GM21390 (cell line): ENCODE results near the gene RNF213.

Experiments used
- ATAC-seq: cut with Tn5 transposase; IDR thresholded peaks from one replicate; pipeline ENCODE4 v1.9.1; 2021; ENCODE audit not compliant: unreplicated experiment

RNF213 gene

DNA sequence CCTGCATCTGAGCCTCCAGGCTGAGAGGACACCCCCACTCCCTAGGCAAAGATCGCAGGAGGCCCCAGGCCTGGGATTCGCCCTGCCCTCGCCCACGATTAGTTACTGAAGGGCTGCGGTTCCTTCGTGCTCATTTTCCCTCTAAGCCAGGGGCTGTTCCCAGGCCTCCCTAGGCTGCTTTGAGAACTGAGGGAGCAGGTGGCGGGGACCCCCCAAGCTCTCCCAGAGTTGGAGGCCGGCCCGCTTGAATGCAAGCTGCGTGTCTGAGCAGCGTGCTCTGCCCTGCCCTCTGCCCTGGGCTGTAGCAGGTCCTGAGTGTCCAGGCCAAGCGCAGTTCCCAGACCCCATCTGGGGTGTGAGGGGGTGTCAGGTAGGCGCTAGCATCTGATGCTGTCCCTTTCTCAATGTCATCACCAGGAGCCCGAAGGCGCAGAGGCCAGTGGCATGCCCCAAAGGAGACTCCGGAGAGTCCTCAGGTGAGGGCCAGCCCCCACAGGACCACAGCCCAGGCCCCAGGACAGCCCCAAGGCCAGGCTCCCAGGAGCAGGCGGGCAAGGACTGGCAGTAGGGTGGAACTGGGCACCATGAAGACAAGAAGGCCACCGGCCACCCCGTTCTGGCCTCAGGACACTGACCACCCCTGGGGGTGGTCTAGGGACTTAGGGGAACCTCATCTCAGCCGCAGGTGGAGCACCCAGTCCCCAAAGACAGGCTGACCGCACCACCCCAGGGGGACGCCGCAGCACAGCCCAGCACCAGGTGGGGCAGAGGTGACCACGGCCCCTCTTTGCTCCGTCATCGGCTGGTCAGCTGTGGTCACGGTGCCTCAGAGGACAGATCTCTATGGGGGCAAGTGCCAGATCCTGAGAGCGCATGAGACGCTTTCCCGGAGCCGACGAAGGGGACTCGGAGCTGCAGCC, 169.0 kb downstream of the RNF213 start:
- ATAC-seq = no peak

DNA sequence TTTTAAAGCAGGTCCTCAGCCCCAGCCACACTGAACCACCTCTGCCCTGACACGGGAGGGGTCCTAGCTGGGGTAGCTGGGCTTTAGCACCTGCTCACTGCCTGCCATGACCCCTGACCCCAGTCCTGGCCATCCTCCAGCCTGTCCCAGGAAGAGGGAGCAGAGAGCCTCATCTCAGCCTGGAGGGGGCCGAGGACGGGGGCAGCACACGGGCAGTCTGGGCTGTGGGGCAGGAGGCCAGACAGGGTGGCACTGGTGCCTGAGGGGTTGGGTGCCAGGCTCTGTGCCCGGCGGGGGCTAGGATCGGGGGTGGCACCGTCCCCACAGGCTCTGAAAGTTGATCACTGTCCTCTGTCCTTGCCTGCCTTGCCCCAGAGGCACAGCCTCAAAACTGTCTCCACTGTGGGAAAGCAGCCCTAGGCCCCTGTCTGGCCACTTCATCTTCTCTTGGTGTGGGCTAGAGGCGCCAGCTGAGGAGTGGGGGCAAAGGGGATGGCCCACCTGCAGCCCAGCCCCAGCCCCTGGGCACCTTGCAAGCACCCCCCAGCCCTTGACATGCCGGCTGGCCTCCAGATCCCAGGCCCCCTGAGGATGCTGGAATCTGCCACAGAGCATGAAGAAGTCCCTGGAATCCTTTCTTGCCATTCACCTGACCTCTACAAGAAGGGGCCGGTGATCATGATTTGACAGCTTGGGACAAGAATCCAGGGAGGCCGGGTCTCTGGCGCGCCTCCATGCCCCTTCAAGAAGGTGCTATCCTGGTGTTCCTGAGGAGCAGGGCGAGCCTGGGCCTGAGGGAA, 170.0 kb downstream of the RNF213 start:
- no peak for ATAC-seq

DNA sequence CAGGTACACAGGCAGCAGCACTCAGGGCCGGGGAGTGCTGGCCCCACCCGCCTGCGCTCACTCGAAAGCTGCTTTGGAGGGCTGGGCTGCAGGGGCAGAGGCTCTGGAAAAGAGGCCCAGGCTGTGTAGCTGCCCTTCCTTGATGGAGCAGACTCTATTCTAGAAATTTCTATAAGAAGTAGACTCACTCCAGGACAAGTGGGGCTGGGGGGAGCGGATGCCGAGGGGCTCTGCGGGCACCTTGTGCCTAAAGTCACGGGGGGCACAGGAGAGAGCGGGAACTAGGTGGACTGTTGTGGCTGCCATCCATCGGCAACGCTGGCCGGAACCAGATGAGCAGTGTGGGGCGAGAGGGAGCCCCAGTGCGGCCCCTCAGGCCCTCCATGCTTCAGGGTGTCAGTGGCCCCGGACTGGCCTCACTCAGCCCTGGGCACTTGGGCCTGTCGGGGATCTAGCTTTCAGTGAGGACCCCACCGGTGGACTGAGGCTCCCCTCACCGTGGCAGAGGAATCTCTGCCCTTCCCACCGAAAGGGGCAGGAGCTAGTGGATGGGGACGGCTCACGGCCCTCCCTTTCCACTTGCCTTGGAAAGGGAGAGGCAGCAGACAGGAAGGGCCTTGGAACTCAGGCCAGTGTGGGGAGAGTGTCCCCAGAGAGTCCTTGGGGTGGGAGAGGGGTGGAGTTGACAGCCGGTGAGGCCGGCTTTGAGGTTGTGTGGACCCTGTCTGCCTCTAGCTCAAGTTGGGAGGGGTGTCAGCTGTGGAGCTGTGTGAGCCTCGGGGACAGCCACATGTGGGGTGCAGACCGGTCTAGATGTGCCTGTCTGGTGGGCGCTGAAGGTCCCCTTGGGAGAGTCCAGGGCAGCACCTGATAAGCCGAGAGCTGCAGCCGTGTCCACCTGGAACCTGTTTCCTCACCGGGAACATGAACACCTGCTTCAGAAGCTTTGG, 170.9 kb downstream of the RNF213 start:
- ATAC-seq = no peak

DNA sequence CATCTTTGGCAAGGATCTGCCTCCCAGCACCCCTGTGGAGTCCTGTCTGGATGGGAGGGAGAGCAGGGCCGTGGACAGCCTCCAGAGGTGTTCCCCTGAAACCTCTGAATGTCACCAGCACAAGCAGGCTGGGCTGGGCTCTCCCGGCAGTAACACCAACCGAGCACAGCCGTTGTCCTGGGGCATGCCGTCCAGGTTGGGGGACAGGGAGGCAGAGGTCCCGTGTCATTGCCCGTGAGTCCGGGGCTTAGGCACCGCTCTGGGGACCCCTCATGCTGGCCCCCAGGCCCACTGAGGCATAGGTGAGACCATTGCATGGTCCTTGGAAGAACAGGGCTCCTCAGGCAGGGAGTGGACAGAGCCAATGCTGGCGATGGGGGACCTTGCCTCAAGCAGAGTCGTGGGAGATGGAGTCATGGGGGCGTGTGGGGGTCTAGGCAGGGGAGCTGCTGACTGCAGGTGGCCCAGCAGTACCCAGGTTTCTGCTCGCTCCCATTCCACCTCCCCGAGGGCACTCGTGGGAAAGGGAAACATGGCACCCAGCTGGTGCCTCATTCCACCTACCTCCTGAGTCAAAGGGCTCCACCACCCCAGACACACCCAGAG, 171.8 kb downstream of the RNF213 start:
- ATAC-seq = no peak

DNA sequence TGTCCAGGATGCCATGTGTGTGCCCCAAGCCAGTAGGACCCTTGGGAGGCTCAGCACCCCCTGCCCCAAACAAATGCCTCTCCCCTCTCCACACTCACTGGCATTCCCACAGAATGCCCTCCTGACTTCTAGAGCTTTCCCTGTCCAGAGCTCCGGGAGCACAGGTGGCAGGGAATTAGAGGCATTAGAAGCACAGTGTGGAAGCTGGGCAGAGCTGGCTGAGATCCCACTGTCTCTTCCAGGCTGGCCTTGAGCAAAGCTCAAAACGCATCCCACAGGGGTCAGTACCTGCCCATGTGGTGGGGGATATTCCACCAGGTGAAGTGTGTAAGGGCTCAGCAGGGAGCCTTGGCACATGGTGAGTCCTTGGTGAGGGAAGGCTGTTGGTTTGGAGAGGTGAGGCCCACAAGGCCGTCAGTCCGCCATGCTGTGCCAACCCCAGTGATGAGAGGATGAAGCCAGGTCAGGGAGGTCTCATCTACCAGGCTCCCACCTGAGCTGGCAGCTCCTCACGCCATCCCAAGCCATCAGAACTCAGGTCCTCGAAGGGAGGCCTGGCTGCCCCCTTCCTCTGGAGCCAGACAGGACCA, 172.4 kb downstream of the RNF213 start:
- ATAC-seq = no peak

DNA sequence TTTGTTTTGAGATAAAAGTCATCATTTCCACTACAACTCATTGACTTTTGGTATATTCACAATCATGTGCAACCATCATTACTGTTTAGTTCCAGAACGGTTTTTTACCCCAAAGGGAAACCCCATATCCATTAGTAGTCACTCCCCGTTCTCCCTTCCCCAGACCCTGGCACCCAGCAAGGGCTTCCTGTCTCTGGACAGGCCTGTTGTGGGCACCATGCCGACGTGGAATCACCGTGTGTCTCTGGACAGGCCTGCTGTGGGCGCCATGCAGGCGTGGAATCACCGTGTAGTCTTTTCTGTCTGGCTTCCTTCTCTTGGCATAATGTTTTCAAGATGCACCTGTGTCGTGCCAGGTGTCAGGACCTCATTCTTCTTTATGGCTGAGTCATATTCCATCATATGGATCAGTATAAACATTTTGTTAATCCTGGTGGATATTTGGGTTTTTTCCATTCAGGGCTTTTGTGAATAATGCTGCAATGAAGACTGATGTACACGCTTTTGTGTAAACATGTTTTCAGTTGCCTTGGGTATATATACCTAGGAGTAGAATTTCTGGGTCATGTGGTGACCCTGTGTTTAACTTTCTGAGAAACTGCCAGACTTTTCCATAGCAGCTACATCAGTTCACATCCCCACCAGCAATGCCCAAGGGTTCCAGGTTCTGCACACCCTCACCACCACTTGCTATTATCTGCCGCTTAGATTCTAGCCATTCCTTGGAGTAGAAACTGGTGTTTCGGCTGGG, 173.4 kb downstream of the RNF213 start:
- ATAC-seq = no peak

DNA sequence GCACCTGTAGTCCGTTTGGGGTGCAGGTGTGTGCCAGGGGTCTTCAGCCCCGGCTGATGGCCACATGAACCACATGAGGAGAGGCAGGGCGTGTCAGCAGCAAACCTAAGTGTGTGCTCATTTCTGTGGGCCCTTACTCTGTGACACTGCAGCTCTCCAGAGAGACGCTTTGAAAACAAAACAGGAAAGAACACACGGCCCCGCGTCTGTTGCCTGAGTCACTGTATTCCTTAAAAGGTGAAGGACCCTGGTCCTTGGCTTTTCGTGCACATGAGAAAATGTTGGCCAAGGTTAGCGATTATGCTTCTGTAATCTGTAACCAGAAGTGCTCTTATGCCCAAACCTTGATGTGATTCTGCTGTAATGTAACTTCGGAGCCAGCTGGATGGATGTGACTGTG, 176.9 kb downstream of the RNF213 start:
- no peak for ATAC-seq

DNA sequence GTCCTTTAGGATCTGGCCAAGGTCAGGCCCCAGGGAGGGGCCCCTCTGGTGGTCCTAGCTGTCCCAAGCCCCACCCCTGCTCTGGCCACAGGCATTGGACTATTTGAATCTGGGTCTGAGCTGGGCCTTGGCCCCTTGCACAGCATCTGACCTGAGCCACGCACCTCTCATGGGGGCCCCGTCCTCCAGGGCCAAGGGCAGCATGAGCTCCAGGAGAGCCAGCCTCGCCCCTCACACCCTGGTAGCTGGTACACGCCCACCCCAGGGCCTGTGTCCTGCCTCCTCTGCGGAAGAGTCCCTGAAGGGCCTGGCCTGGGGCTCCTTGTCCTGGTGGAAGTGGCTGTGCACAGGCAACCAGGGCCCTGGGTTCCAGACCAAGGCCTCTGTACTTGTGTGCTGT, 178.2 kb downstream of the RNF213 start:
- ATAC-seq = no peak

DNA sequence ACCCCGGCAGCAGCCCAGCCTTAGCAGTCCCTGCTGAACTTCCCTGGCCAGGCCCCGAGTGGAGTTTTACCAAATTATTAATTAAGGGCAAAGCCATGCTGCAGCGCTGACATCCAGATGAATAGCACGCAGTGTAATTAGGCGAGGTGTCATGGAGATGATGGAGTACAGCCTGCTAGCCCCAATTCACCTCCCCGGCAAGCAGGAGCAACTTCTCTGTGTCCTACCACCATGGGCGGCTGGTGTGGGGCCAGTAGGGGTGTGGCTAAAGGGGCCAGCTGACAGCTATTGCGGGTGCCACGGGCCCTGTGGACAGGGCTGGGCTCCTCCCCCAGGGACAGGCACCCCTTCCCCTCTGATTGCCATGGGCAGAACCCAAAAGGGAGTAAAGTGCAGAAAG, 178.8 kb downstream of the RNF213 start:
- ATAC-seq = no peak

DNA sequence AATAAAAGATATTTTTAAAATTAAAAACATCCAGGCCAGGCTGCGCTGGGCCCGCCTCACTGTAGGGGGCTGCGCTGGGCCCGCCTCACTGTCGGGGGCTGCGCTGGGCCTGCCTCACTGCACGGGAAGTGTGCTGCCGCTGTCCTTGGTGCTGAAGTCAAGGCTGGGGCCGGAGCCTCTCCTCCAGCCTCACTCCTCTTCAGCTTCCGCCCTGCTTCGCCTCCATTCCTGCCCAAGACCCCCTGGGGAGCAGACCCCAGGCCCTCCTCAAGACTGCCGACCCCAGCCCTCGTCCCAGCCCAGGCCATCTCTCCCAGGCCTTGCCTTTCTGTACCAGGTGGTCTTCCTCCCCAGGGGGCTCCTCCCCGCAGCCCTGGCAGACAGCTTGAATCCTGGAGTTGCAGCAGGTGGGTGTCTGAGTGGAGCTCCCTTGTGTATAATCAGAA, 180.5 kb downstream of the RNF213 start:
- ATAC-seq = no peak

DNA sequence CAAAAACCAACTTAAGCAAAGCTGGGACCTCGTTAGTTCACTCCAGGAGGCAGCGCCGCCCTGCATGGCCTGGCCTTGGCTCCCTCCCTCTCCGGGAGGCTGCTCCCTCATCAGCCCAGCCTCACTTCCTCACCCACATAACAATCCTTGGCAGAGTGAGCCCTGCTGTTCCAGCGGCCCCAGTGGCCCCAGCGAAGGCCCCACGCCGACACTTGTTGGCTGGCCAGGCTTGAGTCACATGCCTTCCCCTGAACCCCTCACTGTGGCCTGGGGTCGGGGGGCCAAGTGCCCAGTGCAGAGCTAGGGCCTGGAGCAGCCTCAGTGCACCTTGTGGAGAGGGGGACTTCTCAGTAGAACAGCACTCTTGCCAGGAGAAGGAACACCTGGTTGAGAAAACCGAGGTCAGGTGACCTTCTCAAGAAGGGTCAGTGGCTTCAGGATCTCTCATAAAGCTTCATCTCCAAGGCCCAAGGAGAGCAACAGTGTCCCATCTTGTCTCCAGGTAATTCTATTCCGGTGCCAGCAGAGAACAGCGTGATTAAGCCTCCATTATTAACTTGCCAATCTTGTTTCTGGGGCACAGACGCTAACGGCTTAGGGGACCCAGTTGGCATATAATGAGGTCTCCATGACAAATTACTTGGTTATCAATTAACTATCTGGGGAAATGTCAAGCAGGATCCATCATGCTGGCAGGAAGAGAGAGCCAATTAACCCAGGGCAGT, 181.1 kb downstream of the RNF213 start:
- ATAC-seq = no peak

DNA sequence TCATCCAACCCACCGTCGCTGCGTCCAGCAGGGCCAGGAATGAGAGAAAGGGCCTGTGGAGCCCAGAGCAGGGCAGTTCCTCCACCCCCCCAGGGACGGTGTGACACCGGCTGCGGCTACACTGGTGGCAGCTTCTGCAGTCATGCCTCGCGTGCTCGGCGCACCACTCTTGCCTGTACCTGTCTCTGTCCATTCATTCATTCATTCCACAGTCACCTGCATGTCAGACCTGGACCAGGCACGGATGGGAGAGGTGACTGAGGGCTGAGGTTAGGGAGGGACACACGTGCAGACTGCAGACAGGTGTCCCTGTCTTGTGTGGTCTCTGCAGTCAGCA, 181.6 kb downstream of the RNF213 start:
- no peak for ATAC-seq

DNA sequence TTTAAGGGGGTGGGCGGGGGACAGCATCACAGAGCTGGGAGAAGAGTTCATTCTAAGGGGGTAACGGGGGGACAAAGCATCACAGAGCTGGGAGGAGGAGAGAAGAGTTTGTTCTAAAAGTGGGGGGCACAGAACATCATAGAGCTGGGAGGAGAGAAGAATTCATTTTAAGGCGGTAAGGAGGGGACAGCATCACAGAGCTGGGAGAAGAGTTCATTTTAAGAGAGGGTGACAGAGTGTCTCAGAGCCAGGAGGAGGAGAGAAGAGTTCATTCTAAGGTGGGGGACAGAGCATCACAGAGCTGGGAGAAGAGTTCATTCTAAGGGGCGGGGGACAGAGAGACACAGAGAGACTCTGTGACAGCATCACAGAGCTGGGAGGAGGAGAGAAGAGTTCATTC, 182.1 kb downstream of the RNF213 start:
- ATAC-seq = no peak

DNA sequence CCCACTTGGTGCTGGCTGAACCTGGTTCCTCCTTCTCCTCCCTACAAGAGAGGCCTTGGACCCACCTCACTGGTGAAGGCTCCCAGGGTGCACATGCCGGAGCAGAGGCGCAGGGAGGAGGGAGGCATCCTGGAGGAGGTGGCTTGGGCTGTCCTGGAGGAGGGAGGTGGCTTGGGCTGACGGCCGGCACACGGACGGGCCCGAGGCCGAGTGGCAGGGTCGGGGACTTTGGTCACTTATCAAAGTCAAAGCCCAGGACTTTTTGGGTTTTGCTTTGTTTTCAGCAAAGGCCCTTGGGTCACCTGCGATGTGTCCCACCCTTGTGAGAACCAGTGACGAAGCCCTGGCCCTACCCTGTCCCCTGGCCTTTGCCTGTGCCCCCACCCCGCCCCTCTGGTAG, 182.8 kb downstream of the RNF213 start:
- no peak for ATAC-seq

DNA sequence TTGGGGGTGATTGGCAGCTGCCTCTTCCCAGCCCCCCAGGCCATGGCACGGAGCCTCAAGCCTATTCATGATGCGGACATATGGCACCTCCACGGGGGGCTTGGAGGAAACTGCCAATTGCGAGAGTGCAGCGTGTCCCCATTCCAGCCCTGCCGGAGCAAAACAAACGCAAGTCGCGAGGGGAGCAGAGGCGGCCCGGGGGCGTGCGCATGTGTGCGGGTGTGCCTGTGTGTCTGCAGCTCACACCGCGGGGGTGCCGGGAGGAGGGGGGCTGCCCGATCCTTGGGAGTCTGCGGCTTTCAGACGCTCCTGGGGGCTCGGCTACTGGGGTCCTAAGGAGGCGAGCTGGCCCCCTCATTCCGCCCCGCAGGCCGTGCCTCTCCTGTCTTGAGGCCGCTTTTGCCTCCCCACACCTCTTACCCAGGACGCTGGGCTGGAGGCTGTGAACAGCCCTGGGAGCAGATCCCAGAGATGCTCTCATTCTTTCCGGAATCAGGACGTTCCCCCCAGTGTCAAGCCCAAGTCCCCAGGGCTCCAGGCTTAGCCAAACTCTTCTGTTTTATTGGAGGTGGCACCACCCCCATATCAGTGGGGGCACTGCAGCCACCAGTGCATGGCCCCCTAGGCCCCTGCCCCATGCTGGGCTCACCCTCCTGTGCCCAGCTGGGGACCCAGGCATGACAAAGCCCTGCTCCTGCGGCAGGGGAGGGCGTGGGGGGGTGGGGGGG, 183.4 kb downstream of the RNF213 start:
- ATAC-seq = no peak

DNA sequence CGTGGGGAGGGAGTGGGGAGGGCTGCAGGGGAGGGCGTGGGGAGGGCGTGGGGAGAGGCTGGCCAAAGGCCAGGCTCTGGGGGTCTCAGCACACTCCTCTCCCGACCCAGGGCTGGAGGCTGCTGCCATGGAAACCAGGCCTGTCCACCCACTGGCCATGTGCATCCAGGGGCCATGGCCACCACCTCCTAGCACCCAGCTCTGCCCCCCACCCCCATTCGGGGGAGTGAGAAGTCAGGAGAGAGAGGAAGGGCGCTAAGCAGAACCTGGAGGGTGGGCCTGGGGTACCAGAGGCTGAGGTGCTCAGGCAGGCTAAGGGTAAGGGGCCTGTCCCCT, 184.0 kb downstream of the RNF213 start:
- no peak for ATAC-seq

DNA sequence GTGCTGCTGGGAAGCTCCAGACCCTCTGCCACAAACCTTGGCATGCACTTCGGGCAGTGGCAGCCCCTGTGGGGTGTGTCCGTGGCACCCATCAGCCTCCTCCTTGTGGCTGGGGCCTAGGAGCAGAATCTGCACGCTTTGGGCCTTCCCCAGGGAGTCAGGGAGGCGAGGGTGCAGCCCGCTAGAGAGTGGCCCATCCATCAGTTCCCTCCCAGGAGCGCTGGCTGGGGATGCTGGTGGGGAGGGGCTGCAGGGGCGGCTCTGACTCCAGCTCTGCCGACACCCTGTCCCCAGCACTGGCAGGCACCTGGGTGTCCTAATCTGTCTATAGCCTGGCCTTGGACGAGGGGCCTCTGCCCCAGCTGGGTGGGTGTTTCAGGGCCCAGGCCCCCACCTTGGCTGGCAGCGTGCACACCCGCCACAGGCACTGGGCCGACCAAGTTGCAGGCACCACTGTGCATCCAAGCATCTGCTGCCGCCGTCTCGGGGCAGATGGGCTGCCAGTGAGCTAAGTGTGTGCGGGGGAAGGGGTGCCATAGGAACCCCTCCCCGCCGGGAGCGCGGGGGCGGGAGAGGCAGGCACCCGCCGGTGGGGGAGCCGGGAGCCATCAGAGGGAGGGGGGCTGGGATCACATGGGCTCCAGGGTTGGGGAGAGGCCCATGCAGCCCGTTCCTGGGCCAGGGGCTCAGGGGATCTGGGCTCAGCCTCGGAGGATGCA, 184.5 kb downstream of the RNF213 start:
- ATAC-seq = no peak

DNA sequence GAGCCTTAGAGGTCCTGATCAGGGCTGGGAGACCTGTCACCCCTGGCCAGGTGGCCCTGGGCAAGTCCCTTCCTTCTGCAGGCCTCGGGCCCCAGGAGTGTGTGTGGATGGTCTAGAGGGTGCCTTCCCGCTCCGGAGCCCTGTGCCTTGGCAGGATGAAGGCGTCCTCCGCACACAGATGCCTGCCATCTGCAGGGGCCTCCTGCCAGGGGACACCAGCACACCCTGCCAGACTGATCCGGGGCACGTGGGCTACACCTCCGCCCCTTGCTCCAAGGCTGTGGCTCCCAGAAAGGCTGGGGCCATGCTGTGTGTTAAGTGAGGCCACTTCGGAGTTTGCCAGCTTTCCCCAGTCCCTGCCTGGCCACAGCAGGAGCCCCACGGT, 185.1 kb downstream of the RNF213 start:
- ATAC-seq = no peak
